ENCODE measurements around the gene OR8D1.
A peak's percentile ranks its signal among the peaks of the same experiment; 100 is the strongest.

Gene OR8D1

DNA sequence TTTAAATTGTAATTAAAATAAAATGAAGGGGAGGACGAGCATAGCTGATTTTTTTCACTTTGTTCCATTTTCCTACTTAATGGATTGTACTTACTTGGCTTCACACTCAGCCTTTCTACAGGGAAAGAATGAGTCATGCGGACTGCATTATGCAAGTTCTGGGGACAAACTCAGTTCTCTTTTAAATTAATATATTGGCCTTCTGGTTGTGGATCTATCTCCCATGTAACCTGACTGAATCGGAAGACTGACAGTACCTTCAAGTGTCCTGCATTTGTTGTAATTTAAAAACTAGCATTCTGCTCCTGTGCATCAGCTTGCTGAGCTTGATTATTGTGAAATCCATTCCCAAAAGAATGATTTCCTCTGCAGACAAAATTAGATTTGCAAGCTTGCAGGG, 12.2 kb downstream of the OR8D1 start:
- DNase-seq (ENCODE audit: low read depth) = no peak
- in situ Hi-C loops (cut with HindIII; ENCODE audit: low sequenced_read_pairs) = no loop called here
- TF ChIP-seq, protein P1, sequence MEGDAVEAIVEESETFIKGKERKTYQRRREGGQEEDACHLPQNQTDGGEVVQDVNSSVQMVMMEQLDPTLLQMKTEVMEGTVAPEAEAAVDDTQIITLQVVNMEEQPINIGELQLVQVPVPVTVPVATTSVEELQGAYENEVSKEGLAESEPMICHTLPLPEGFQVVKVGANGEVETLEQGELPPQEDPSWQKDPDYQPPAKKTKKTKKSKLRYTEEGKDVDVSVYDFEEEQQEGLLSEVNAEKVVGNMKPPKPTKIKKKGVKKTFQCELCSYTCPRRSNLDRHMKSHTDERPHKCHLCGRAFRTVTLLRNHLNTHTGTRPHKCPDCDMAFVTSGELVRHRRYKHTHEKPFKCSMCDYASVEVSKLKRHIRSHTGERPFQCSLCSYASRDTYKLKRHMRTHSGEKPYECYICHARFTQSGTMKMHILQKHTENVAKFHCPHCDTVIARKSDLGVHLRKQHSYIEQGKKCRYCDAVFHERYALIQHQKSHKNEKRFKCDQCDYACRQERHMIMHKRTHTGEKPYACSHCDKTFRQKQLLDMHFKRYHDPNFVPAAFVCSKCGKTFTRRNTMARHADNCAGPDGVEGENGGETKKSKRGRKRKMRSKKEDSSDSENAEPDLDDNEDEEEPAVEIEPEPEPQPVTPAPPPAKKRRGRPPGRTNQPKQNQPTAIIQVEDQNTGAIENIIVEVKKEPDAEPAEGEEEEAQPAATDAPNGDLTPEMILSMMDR (IDR thresholded peaks at IDR 0.05; ENCODE audit: low read depth, low read length, missing control alignments) = no peak
- H3K4me3 ChIP-seq (ENCODE audit: low read depth, low read length) = no peak overlapping the region

DNA sequence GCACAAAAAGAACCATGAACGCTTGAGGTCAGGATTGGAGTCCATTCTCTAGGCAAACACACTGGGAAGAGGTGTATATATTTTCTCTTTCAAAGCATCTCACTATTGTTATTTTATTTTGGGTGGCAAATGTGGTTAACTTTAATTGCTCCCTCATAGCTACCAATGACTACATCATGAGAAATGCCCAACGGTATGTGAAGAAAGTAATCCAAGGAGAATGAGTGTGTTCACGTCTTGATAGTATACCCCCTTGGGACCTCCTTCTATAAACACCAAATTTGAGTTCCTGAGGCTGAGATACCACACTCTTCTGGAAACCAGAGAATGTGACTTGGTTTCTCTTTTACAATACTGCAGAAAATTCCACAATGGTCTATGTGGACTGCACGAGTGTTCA, 15.8 kb downstream of the OR8D1 start:
- TF ChIP-seq, protein P1 (IDR thresholded peaks at IDR 0.05; ENCODE audit: low read depth, low read length, missing control alignments) = no peak
- no peak for DNase-seq (ENCODE audit: low read depth)
- H3K4me3 ChIP-seq (ENCODE audit: low read depth, low read length) = no peak overlapping the region
- in situ Hi-C loops (cut with HindIII; ENCODE audit: low sequenced_read_pairs) = no loop called here

DNA sequence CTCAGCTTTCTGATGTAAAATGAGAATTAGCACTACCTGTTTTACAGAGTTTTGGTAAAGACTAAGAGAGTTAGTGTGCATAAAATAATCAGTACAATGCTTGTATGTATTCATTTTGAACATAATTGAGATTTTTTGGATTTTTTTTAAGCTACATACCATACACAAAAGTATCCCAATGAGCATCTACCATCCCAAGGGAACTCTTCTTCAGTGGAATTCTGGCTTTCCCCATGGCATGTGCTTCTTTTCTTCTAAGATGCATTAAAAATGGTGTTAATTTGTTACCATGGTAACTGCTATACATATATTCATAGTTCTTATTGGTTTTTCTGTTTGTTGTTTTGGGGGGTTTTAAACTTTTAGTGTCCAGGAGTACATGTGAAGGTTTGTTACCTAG, 17.7 kb downstream of the OR8D1 start:
- in situ Hi-C loops (cut with HindIII; ENCODE audit: low sequenced_read_pairs) = no loop called here
- TF ChIP-seq, protein P1 (IDR thresholded peaks at IDR 0.05; ENCODE audit: low read depth, low read length, missing control alignments) = no peak
- no peak for DNase-seq (ENCODE audit: low read depth)
- H3K4me3 ChIP-seq (ENCODE audit: low read depth, low read length) = no peak overlapping the region

DNA sequence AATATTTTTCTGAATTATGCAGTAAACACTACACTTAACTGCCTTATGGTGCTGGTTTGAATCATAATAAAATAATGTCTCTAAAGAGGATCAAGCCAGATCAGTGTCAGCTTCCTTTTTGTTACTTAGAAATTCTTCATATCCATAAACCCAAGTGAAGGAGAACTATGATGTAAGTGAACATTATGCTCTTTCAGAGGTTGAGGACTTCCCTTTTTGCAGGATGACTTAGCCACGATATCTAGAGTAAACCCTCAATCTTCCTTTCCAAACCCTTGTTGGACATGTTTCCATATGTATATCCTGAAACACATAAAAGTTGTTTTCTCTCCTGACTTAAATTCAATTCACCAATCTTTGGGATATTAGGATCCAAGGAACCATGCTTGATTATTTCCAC, 19.1 kb downstream of the OR8D1 start:
- TF ChIP-seq, protein P1 (IDR thresholded peaks at IDR 0.05; ENCODE audit: low read depth, low read length, missing control alignments) = no peak
- in situ Hi-C loops (cut with HindIII; ENCODE audit: low sequenced_read_pairs) = no loop called here
- no peak for DNase-seq (ENCODE audit: low read depth)
- H3K4me3 ChIP-seq (ENCODE audit: low read depth, low read length) = no peak overlapping the region

DNA sequence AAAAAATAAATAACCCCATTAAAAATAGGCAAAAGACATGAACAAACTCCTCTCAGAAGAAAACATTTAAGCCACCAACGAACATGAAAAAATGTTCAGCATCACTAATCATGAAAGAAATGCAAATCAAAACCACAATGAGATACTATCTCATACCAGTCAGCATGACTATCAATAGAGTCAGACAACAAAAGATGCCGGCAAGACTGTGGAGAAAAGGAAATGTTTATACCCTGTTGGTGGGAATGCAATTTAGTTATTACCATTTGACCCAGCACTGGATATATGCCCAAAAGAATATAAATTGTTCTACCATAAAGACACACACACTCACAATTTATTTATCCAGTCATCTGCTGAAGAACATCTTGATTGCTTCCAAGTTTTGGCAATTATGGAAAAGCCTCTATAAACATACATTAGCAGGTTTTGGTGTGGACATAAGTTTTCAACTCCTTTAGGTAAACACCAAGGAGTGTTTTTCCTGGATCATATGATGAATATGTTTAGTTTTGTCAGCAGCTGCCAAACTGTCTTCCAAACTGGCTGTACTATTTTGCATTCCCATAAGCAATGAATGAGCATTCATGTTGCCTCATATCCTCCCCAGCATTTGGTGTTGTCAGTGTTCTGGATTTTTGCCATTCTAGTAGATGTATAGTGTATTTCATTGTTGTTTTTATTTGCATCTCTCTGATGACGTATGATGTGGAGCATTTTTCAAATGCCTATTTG, 28.0 kb downstream of the OR8D1 start:
- peak; percentile 67 for DNase-seq (ENCODE audit: low read depth)
- TF ChIP-seq, protein P1 (IDR thresholded peaks at IDR 0.05; ENCODE audit: low read depth, low read length, missing control alignments) = no peak
- H3K4me3 ChIP-seq (ENCODE audit: low read depth, low read length) = no peak overlapping the region
- in situ Hi-C loops (cut with HindIII; ENCODE audit: low sequenced_read_pairs) = no loop called here

DNA sequence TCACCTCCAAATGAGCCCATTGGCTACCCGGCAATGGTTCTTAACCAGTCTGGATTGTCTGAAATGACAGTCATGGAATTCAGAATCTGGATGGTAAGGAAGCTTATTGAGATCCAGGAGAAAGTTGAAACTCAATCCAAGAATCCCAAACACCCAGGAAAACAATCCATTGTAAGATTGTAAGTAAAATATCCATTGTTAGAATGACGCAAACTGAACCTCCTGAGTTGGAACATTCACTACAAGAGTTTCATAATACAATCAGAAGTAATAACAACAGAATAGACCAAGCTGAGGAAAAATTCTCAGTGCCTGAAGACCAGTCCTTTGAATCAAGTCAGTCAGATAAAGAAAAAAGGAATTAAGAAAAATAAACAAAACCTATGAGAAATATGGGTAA, 35.5 kb downstream of the OR8D1 start:
- in situ Hi-C loops (cut with HindIII; ENCODE audit: low sequenced_read_pairs) = no loop called here
- DNase-seq (ENCODE audit: low read depth) = no peak
- no peak overlapping the region for H3K4me3 ChIP-seq (ENCODE audit: low read depth, low read length)
- TF ChIP-seq, protein P1 (IDR thresholded peaks at IDR 0.05; ENCODE audit: low read depth, low read length, missing control alignments) = no peak
